ENCODE data around the gene MFGE8. TPM values are rescaled to one million over a fixed set of nuclear protein-coding genes. Genes with fewer than 3 reads are reported as not detected.

Gene MFGE8
- 28.7 and 90.1 TPM in 2 replicates for total RNA-seq

GRCh38 chr15:88913017-88913849 is at the start of gene MFGE8:
Gene MFGE8 (minus strand): TSS chr15:88913379. CDS start chr15:88913319, 60 bp downstream.

DNA sequence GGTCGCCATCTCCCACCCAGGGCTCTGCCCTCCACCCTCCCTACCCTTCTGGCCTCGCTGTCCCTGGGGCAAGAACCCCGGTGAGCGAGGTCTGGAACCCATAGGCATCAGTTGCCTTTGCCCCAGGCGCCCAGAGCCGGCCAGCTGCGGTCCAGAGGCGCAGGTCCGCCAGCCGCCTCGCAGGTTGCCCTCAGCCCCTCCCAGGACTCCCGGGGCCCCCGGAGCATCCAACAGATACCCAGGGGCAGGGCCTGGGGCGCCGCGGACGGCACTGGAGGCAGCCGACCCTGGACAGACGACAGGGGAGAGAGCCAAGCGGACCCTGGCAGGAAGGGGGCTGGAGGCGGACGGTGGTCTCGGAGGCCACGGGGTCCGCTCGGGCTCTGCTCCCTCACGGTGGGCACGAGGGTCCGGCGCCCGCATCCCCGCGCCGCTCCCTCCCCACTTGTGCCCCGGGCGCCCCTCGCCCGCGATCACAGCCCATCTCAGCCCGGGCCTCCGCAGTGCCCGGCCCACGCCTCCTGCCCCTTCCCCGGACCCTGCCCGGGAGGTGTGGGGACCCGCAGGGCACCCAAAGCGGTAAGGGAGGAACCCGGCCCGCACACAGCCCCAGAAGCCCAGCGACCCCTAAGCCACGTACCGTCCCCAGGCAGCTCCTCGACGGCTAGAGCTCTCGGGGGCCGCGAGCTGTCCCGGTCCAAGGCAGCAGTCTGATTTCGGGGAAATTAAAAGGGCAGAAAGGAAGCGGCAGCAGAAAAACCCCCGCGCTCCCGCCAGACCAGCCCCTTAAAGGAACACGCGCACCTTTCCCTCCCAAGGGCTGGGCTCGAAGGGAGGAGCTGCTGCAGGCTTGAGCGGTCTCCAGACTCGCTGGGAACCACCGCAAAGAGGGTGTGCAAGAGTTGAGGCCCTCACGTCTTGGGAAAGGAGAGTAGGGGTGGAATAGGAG is 18.1 kb downstream of the MFGE8 start, which contains the start of gene HAPLN3:
Gene HAPLN3, minus strand, starts transcription at position 726 of the 949 bp plus-strand sequence. CDS start 8,246 bp downstream, outside the sequence.

Other genes with a start within 250 kb of the MFGE8 start
- 0.25 and 8.9 TPM in 2 replicates for gene ACAN, start 109.9 kb downstream of the MFGE8 start, total RNA-seq
- 14.7 and 115 TPM in 2 replicates for gene HAPLN3, start 17.8 kb downstream of the MFGE8 start, total RNA-seq
- gene ABHD2, start 175.1 kb upstream of the MFGE8 start, total RNA-seq: 16.0 and 80.1 TPM in 2 replicates